HEK293 (cell line): Measurements from ENCODE around the gene SYT2.

ENCODE experiments used
- CTCF ChIP-seq: fragments of 450-650 bp; formaldehyde crosslinking; IDR thresholded peaks from 2 replicates; pipeline ENCODE4 v1.5.1; 2016; ENCODE audit warnings: missing biosample characterization, missing genetic modification characterization
- KLF17 ChIP-seq: fragments of 450-650 bp; formaldehyde crosslinking; IDR thresholded peaks from 2 replicates; pipeline ENCODE4 v1.5.1; 2016; ENCODE audit warnings: missing biosample characterization, missing genetic modification characterization
- ZNF121 ChIP-seq: fragments of 450-650 bp; formaldehyde crosslinking; IDR thresholded peaks from 2 replicates; pipeline ENCODE4 v1.5.1; 2016; ENCODE audit warnings: missing biosample characterization, missing genetic modification characterization
- ZNF239 ChIP-seq: fragments of 450-650 bp; formaldehyde crosslinking; IDR thresholded peaks from 2 replicates; pipeline ENCODE4 v1.5.1; 2016; ENCODE audit warnings: missing biosample characterization, missing genetic modification characterization
- ZNF558 ChIP-seq: fragments of 450-650 bp; formaldehyde crosslinking; IDR thresholded peaks from 2 replicates; pipeline ENCODE4 v1.5.1; 2016; ENCODE audit warnings: missing biosample characterization, missing genetic modification characterization

GRCh38 chr1:202591515-202591914, 118.7 kb downstream of the SYT2 start:
- no peak for TF ChIP-seq CTCF
- TF ChIP-seq KLF17 (tag by site-specific recombination) = no peak
- TF ChIP-seq ZNF121 (tag by site-specific recombination) = no peak
- no peak for TF ChIP-seq ZNF558
- TF ChIP-seq ZNF239 (tag by site-specific recombination) = no peak
